Measurements from ENCODE around the gene NMRK2. TPM values are rescaled to one million over a fixed set of nuclear protein-coding genes. Genes with fewer than 3 reads are reported as not detected.
"Not testable (repeated sequence)": the region's sequence is repeated elsewhere in the genome, so short reads cannot be mapped to it uniquely, and the experiment has no call there.

NMRK2 gene
- total and polyA plus RNA-seq, 3 experiments from 2014 or later, result not detected

DNA sequence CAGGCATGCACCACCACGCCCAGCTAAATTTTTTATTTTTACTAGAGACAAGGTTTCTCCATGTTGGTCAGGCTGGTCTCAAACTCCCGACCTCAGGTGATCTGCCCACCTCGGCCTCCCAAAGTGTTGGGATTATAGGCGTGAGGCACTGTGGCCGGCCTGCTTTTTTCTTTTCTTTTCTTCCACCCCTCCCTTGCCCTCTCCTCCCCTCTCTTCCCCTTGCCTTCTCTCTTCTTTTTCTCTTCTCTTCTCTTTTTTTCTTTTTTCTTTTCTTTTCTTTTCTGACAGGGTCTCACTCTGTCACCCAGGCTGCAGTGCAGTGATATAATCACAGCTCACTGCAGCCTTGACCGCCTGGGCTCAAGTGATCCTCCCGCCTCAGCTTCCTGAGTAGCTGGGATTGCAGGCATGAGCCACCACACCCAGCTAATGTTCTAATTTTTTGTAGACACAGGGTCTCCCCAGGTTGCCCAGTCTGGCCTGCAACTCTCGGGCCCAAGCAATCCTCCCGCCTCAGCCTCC, 19.9 kb downstream of the NMRK2 start:
- POLR2A ChIA-PET, result interaction anchor here (0.7 kb wide), 1 partner anchor 100 kb away, joined by 5 read pairs; no protein-coding TSS in a partner anchor
- H3K27me3 ChIP-seq (ENCODE audit: insufficient read depth, low read length, poor library complexity, severe bottlenecking); H3K4me3 ChIP-seq (ENCODE audit: low read length); H3K4me1 Mint-ChIP-seq; DNase-seq; H3K4me1 ChIP-seq (ENCODE audit: insufficient read depth, low read length); H3K27ac ChIP-seq (ENCODE audit: low read depth, low read length); H3K36me3 ChIP-seq (ENCODE audit: insufficient read depth, low read length); H3K9me3 Mint-ChIP-seq; H3K27me3 Mint-ChIP-seq; H3K4me3 Mint-ChIP-seq; H3K36me3 Mint-ChIP-seq; CTCF ChIA-PET; H3K9me3 ChIP-seq (ENCODE audit: low read length): not testable (repeated sequence)
- H3K27ac Mint-ChIP-seq, result peak overlapping the region in 2 of 8 donors; percentile 11 to 82

DNA sequence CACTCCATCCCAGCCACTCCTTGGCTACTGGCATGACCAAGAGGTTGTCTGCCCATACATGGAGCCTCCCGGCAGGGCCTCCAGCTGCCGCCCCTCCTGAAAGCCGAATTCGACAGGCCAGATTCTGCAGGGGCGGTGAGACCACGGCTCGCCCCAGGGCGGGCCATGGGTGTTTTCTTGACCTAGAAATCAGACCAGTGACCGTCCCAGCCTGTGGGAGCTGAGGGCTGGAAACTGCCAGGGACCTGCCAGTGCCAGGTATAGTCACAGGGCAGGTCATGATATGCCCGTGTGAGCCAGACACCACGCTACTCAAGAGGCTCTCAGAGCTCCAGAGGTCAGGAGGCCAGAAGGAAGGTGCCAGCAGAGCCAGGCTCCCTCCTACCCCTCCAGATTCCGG, 21.2 kb downstream of the NMRK2 start:
- Histone ChIP-seq H3K4me1 (ENCODE audit: insufficient read depth, low read length) (no peaks in the 10 kb centered on the region), H3K9me3 (ENCODE audit: low read length) (no peaks in the 10 kb centered on the region), H3K4me3 (ENCODE audit: low read length) (no peak overlapping the region), H3K27ac (ENCODE audit: low read depth, low read length) (no peak overlapping the region), H3K36me3 (ENCODE audit: insufficient read depth, low read length) (no peaks in the 10 kb centered on the region), H3K27me3 (ENCODE audit: insufficient read depth, low read length, poor library complexity, severe bottlenecking) (no peaks in the 10 kb centered on the region)
- Mint-ChIP-seq H3K27ac (no peak overlapping the region), H3K27me3 (no peaks in the 10 kb centered on the region), H3K36me3 (peaks cover 0 to 19% (median 0%) of the 10 kb centered on the region in 3 donors), H3K4me3 (no peak overlapping the region), H3K4me1 (peaks cover 3 to 9% (median 6%) of the 10 kb centered on the region in 3 donors), H3K9me3 (no peaks in the 10 kb centered on the region)
- no peak for DNase-seq
- ChIA-PET POLR2A (no interaction called here), CTCF (no interaction called here)

DNA sequence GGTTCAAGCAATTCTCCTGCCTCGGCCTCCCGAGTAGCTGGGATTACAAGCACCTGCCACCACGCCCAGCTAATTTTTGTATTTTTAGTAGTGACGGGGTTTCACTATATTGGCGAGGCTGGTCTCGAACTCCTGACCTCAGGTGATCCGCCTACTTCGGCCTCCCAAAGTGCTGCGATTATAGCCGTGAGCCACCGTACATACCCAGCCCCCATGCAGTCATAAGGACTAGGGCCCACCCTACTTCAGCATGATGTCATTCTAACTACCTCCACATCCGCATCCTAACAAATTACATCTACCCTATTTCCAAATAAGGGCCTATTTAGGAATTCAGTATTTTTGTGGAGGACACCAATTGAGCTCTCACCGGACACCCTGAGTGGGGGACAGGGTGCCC, 22.4 kb downstream of the NMRK2 start:
- H3K27ac ChIP-seq (ENCODE audit: low read depth, low read length); H3K9me3 Mint-ChIP-seq; DNase-seq; CTCF ChIA-PET; H3K27me3 ChIP-seq (ENCODE audit: insufficient read depth, low read length, poor library complexity, severe bottlenecking); H3K27ac Mint-ChIP-seq; H3K4me3 Mint-ChIP-seq; H3K4me3 ChIP-seq (ENCODE audit: low read length); H3K36me3 ChIP-seq (ENCODE audit: insufficient read depth, low read length); H3K9me3 ChIP-seq (ENCODE audit: low read length); H3K4me1 Mint-ChIP-seq; H3K27me3 Mint-ChIP-seq; POLR2A ChIA-PET; H3K4me1 ChIP-seq (ENCODE audit: insufficient read depth, low read length): not testable (repeated sequence)
- H3K36me3 Mint-ChIP-seq, result peaks cover 0 to 25% (median 1%) of the 10 kb centered on the region in 3 donors

DNA sequence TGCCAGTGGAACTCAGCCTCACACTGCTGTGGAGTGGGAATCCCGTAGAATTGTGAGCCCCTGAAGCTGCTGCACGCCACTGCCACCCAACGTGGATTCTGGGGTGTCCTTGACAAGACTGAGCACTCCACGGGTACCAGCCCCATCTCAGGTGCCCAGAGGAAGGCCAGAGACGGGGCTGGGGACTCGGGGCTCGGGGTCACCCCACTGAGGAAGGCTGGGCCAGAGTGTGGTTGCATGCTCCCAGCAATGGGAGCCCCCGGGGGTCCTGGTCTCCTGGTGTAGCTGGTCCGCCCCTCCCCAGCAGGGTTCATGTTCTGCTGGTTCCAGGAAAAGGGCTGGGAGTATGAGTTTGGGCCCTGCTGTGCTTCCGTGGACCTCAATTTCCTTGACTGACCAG, 22.8 kb downstream of the NMRK2 start:
- peak overlapping the region in 1 of 8 donors; percentile 43 for H3K27ac Mint-ChIP-seq
- DNase-seq, result no peak
- POLR2A ChIA-PET, result no interaction called here
- CTCF ChIA-PET, result no interaction called here
- H3K27me3 Mint-ChIP-seq, result no peaks in the 10 kb centered on the region
- H3K36me3 Mint-ChIP-seq, result peaks cover 0 to 27% (median 2%) of the 10 kb centered on the region in 3 donors
- no peak overlapping the region for H3K27ac ChIP-seq (ENCODE audit: low read depth, low read length)
- peaks cover 3 to 9% (median 6%) of the 10 kb centered on the region in 3 donors for H3K4me1 Mint-ChIP-seq
- no peaks in the 10 kb centered on the region for H3K4me1 ChIP-seq (ENCODE audit: insufficient read depth, low read length)
- peaks cover 9% of the 10 kb centered on the region for H3K36me3 ChIP-seq (ENCODE audit: insufficient read depth, low read length)
- H3K9me3 Mint-ChIP-seq, result no peaks in the 10 kb centered on the region
- no peak overlapping the region for H3K4me3 Mint-ChIP-seq
- H3K4me3 ChIP-seq (ENCODE audit: low read length), result no peak overlapping the region
- H3K27me3 ChIP-seq (ENCODE audit: insufficient read depth, low read length, poor library complexity, severe bottlenecking), result no peaks in the 10 kb centered on the region
- H3K9me3 ChIP-seq (ENCODE audit: low read length), result no peaks in the 10 kb centered on the region

DNA sequence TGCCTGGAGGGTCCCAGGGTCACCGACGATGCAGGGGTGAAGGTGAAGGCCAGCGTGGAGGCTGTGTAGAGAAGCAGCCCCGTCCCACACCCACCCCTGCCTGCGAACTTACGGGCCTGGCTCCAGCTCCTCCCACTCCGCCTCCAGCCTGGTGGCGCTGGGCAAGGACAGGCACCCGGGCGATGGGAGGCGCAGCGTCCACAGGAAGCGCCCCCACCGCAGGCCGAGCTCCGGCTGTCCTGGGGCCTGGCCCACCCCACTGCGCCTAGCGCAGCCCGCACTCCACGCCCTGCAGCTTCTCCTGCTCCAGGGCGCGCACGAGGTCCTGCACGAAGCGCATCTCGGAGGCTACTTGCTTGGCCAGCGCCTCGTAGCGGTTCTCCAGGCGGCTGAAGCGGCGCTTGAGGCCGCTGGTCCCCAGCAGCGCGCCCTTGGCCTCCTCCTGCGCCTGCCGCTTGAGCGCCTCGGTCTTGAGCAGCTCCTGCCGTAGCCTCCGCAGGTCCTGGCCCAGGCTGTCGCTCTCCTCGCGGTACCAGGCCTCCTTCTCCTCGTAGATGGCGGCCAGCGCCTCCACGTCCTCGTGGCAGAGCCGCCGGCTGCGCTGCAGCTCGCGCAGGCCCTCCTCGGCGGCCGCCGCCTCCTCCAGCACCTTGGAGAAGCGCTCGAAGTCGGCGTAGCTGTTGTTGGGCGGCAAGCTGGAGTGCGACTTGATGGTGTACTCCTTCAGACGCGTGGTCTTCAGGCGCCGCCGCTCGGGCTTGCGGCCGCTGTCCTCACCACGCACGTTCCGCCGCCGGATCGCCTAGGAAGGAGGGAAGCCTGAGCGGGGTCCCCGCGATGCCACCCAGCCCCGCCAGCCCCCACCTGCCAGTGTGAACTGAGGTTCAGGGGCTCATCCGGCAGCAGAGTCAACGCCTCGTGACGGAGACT, 26.2 kb downstream of the NMRK2 start:
- H3K4me3 ChIP-seq (ENCODE audit: low read length), result no peak overlapping the region
- H3K27ac ChIP-seq (ENCODE audit: low read depth, low read length), result no peak overlapping the region
- ChIA-PET CTCF (interaction anchor here (0.8 kb wide), 1 partner anchor 13 kb away, joined by 3 read pairs; no protein-coding TSS in a partner anchor), POLR2A (no interaction called here)
- H3K36me3 ChIP-seq (ENCODE audit: insufficient read depth, low read length), result peaks cover 19% of the 10 kb centered on the region
- Mint-ChIP-seq H3K9me3 (no peaks in the 10 kb centered on the region), H3K36me3 (peaks cover 0 to 53% (median 2%) of the 10 kb centered on the region in 3 donors), H3K27me3 (no peaks in the 10 kb centered on the region), H3K27ac (no peak overlapping the region), H3K4me1 (no peaks in the 10 kb centered on the region), H3K4me3 (no peak overlapping the region)
- DNase-seq, result no peak
- no peaks in the 10 kb centered on the region for H3K27me3 ChIP-seq (ENCODE audit: insufficient read depth, low read length, poor library complexity, severe bottlenecking)
- no peaks in the 10 kb centered on the region for H3K9me3 ChIP-seq (ENCODE audit: low read length)
- H3K4me1 ChIP-seq (ENCODE audit: insufficient read depth, low read length), result no peaks in the 10 kb centered on the region

DNA sequence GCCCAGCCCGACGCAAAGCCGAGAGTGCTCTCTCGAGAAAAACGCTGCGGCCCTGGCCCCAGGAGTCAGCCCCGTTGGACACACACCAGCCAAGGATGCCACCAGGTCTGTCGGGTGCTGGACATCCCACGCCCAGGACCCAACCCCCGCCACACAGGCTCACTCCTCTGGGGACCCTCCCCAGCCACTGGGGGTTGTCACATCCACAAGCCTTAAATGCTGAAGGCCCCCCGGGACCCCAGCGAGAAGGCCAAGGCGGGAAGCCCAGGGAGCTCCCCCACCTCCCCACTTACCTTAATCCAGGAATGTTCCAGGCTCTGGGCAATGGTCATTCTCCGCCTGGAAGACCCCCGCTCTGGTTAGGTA, 26.9 kb downstream of the NMRK2 start:
- Histone ChIP-seq H3K27ac (ENCODE audit: low read depth, low read length) (no peak overlapping the region), H3K36me3 (ENCODE audit: insufficient read depth, low read length) (peaks cover 19% of the 10 kb centered on the region), H3K4me1 (ENCODE audit: insufficient read depth, low read length) (no peaks in the 10 kb centered on the region), H3K27me3 (ENCODE audit: insufficient read depth, low read length, poor library complexity, severe bottlenecking) (no peaks in the 10 kb centered on the region), H3K9me3 (ENCODE audit: low read length) (no peaks in the 10 kb centered on the region), H3K4me3 (ENCODE audit: low read length) (no peak overlapping the region)
- POLR2A ChIA-PET, result no interaction called here
- Mint-ChIP-seq H3K4me1 (no peaks in the 10 kb centered on the region), H3K27me3 (no peaks in the 10 kb centered on the region), H3K9me3 (no peaks in the 10 kb centered on the region), H3K4me3 (no peak overlapping the region), H3K36me3 (peaks cover 0 to 56% (median 2%) of the 10 kb centered on the region in 3 donors), H3K27ac (no peak overlapping the region)
- DNase-seq, result no peak
- CTCF ChIA-PET, result no interaction called here

DNA sequence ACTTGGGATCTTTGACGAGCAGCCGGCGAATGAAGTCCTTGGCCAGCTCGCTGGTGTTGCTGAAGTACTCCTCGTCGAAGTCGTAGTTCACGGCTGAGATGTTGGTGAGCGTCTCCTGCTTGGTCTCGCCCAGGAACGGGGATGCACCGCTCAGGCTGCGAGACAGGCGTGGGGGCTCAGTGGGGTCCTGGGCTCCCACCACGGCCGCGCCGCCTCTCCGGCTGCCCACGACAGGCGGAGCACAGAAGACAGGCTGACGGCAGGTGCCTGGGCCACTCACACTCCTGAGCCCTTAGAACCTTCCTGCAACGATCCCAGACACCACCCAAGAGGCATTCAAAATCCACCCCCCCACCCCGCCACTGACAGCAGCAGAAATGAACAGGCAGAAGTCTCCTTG, 28.1 kb downstream of the NMRK2 start:
- Histone ChIP-seq H3K27me3 (ENCODE audit: insufficient read depth, low read length, poor library complexity, severe bottlenecking) (no peaks in the 10 kb centered on the region), H3K4me3 (ENCODE audit: low read length) (no peak overlapping the region), H3K9me3 (ENCODE audit: low read length) (no peaks in the 10 kb centered on the region), H3K36me3 (ENCODE audit: insufficient read depth, low read length) (peaks cover 19% of the 10 kb centered on the region), H3K27ac (ENCODE audit: low read depth, low read length) (no peak overlapping the region), H3K4me1 (ENCODE audit: insufficient read depth, low read length) (no peaks in the 10 kb centered on the region)
- no peak overlapping the region for H3K4me3 Mint-ChIP-seq
- POLR2A ChIA-PET, result no interaction called here
- H3K9me3 Mint-ChIP-seq, result no peaks in the 10 kb centered on the region
- no peaks in the 10 kb centered on the region for H3K27me3 Mint-ChIP-seq
- no peak overlapping the region for H3K27ac Mint-ChIP-seq
- no peak for DNase-seq
- peaks cover 0 to 65% (median 2%) of the 10 kb centered on the region in 3 donors for H3K36me3 Mint-ChIP-seq
- peaks cover 0 to 3% (median 0%) of the 10 kb centered on the region in 3 donors for H3K4me1 Mint-ChIP-seq
- CTCF ChIA-PET, result no interaction called here

DNA sequence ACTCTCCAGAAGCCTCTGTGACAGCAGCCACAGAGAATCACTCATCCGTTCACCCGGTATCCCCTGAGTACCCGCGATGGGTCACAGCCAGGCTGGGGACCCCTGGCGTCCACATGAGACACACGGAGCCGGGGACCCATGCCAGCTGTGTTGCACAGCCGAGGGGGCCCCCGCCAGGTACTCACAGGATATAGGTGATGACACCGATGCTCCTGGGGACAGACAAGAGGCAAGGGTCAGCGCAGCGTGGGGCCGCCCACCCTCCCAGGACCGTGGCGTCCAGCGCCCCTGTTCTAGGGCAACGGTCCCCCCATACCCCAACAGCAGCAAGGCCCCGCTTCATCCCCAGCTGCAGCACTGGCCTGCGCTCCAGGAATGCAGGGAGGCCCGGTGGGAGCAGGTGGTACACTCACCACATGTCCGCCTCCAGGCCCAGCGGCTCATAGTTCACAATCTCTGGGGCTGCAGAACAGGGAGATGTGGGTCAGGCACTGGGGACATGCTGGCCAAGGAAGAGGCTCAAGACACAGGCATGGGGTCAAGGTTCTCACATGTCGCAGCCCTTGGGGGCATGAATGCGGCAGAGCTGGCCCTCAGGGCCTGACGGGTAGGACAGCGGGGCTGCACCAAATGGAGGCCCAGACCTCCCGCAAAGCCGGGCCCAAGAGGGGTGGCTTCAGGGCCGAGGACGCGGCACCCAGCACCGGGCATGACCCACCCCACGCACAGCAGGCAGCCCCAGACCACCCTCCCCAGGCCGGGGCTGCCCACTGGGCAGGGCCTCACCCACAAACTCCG, 30.8 kb downstream of the NMRK2 start:
- Histone ChIP-seq H3K27me3 (ENCODE audit: insufficient read depth, low read length, poor library complexity, severe bottlenecking) (no peaks in the 10 kb centered on the region), H3K9me3 (ENCODE audit: low read length) (no peaks in the 10 kb centered on the region), H3K4me3 (ENCODE audit: low read length) (no peak overlapping the region), H3K4me1 (ENCODE audit: insufficient read depth, low read length) (no peaks in the 10 kb centered on the region), H3K36me3 (ENCODE audit: insufficient read depth, low read length) (peaks cover 23% of the 10 kb centered on the region), H3K27ac (ENCODE audit: low read depth, low read length) (no peak overlapping the region)
- ChIA-PET CTCF (no interaction called here), POLR2A (no interaction called here)
- H3K36me3 Mint-ChIP-seq, result peaks cover 0 to 71% (median 2%) of the 10 kb centered on the region in 3 donors
- no peak overlapping the region for H3K4me3 Mint-ChIP-seq
- DNase-seq, result no peak
- H3K4me1 Mint-ChIP-seq, result peaks cover 5 to 16% (median 13%) of the 10 kb centered on the region in 3 donors
- H3K27ac Mint-ChIP-seq, result no peak overlapping the region
- H3K9me3 Mint-ChIP-seq, result no peaks in the 10 kb centered on the region
- no peaks in the 10 kb centered on the region for H3K27me3 Mint-ChIP-seq

Measured in CD8-positive, alpha-beta memory T cell (primary cell).